Measurements from ENCODE around the gene STARD3.

The STARD3 gene

DNA sequence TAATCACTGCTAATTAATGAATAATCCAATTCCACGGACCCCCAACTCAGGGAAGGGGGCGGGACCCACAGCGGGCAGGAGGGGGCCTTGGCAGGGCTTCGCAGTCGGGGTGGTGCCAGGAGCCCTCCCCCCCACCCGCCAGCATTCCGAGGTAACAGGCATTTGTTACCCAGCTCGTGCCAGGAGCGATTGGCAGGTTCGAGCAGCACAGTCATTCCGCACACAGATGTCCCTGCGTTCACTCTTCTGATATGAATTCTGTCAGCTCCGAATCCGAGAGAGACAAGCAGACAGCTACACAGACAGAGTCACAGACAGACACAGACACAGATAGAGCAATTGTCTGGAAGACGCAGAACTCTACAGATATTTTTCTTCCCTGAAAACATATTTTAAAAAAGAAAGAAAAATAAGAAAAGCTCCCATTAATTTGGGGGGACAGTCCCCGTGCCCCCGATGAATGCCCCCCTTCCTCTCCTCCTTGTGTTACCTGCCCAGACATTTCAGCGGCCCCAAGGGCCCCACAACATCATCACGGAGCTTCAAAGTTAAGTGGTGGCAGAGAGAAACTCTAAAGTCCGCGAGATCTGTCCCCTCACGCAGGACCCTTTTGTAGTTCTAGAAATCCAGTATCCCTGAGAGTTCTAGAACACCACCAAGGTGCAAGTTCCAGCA, 39.4 kb upstream of the STARD3 start:
- TF ChIP-seq, protein P1, sequence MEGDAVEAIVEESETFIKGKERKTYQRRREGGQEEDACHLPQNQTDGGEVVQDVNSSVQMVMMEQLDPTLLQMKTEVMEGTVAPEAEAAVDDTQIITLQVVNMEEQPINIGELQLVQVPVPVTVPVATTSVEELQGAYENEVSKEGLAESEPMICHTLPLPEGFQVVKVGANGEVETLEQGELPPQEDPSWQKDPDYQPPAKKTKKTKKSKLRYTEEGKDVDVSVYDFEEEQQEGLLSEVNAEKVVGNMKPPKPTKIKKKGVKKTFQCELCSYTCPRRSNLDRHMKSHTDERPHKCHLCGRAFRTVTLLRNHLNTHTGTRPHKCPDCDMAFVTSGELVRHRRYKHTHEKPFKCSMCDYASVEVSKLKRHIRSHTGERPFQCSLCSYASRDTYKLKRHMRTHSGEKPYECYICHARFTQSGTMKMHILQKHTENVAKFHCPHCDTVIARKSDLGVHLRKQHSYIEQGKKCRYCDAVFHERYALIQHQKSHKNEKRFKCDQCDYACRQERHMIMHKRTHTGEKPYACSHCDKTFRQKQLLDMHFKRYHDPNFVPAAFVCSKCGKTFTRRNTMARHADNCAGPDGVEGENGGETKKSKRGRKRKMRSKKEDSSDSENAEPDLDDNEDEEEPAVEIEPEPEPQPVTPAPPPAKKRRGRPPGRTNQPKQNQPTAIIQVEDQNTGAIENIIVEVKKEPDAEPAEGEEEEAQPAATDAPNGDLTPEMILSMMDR (conservative IDR thresholded peaks at IDR 0.05) = no peak
- TF ChIP-seq ZFX (IDR thresholded peaks at IDR 0.05) = no peak
- no peak overlapping the region for H3K27ac ChIP-seq

DNA sequence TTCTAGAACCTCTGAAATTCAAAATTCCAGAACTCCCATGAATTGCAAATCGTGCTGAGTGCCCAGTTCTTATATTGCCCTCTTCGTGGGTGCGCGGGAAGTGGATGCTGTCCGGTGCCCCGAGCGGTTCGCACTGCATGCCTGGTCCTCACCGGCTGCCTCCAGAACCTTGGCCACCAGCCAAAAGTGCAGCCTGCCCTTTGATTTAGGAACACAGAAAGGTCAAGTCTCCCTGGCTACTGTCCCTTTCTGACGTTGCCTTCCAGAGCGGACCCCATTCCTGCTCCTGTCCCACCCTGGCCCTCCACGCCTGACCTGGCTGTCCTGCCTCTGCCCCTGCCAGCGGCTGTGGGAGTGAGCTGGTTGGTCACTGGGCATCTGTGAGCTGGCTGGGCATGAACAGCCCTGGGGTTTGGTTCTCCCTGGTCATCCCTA, 38.9 kb upstream of the STARD3 start:
- no peak overlapping the region for H3K27ac ChIP-seq
- TF ChIP-seq ZFX (IDR thresholded peaks at IDR 0.05) = no peak
- TF ChIP-seq, protein P1 (conservative IDR thresholded peaks at IDR 0.05) = no peak

DNA sequence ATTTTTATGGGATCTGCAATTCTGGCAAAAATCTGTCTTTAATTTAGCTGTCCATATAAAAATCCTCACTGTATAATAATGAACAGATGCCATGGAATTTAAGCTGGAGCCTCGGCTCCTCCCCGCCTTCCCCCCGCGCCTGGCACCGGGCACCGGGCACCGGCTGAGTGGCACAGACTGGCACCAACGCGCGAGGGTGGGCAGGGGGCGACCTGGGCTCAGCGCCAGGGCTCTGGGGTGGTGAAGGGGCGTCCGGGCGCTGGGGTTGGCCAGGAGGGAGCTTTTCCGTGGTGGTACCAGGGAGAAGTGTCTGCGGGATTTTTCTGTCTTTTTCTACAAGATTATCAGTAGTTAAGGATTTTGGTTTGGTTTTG, 38.3 kb upstream of the STARD3 start:
- no peak for TF ChIP-seq ZFX (IDR thresholded peaks at IDR 0.05)
- TF ChIP-seq, protein P1 (conservative IDR thresholded peaks at IDR 0.05) = no peak

DNA sequence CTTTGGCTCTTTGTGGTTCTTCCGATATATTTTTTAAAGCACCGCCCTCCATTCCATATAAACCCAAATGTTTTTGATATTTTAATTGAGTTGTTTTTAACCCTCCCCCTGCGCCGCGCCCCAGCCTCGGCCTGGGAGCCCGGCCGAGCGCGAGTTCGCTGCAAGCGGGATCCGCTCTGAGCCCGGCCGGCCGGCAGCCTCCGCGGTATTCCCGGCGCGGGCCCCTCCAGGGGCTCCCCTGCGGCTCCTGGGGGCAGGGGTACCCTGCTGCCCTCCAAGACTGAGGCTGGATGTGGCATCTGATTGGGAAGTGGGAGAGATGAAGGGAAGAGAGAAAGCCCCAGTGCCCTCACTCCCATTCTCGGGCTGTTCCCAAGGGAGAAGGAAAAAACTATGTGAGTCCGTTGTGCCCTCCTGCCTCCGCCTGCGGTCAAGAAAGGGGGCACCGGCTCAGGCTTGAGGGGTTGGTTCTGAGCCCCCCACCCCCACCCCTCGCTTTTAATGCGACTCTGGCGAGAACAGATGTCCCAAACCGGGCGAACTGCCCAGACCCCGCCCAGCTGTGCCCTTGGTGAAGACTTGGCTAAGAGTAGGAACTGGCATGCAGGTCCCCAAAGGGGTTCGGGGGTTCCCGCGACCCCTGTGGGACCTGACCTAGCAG, 37.8 kb upstream of the STARD3 start:
- no peak overlapping the region for H3K27ac ChIP-seq
- TF ChIP-seq ZFX (IDR thresholded peaks at IDR 0.05) = no peak

More for the DNA sequence above, 38.3 kb upstream of the STARD3 start:
- H3K27ac ChIP-seq = no peak overlapping the region

DNA sequence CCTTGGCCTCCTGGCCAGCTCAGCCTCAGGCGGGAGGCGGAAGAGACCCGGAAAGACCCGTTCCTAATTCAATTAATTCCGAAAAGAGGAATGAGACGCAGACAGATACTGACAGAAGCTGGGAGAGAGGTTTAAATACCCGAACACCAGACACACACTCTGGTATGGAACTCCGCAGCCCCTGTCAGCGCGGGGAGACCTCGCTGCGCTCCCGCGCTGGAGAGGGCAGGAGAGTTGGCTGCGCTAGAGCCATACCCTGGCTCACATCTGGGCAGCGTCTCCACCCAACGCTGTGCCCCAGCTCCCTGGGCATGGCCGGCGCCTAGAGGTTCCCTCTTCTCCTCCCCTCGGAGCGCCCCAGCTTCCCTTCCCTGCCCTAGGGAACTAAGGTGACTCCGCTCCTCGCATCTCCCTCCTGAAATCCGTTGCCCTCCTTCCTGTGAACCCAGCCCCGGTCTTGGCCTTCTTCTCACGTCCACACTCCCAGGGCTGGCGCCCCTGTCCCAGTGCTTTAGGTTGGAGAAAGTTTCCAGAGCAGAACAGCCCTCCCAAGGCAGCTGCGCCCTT, 37.2 kb upstream of the STARD3 start:
- no peak for TF ChIP-seq ZFX (IDR thresholded peaks at IDR 0.05)
- TF ChIP-seq, protein P1 (conservative IDR thresholded peaks at IDR 0.05) = no peak

DNA sequence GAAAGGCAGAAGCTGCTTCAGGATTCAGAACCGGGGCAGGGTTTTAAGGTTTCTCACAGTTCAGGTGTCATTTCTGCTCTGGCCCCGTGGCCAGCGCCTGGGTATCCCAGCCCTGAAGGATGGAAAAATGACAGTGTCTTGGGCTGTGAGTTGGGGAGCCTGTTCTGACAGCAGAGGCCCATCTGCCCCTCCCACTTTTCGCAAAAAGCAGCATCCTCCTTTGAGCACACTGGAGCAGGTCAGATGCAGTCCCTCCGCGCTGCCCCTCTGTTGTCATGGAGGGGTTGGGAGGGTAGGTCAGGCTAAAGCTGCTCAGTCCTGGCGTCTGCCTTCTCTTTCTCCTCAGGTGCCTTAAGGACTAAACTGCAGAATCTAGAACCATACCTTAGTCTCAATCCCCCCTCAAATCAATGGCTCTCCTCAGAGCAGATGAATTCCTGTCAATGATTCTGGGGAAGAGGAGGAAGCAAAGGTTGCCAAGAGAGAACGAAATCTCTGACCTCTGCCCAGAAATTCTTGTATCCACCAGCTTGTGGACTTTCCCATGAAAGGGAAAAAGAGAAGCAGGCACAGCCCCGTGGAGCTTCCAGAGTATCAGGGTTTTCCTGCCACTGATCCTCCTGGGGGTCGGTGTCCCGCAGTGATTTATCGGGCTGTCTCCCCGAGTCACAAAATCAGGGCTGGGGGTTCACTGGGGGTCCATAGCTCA, 36.5 kb upstream of the STARD3 start:
- TF ChIP-seq ZFX (IDR thresholded peaks at IDR 0.05) = no peak
- TF ChIP-seq, protein P1 (conservative IDR thresholded peaks at IDR 0.05) = no peak

More for the DNA sequence above, 37.2 kb upstream of the STARD3 start:
- no peak overlapping the region for H3K27ac ChIP-seq

DNA sequence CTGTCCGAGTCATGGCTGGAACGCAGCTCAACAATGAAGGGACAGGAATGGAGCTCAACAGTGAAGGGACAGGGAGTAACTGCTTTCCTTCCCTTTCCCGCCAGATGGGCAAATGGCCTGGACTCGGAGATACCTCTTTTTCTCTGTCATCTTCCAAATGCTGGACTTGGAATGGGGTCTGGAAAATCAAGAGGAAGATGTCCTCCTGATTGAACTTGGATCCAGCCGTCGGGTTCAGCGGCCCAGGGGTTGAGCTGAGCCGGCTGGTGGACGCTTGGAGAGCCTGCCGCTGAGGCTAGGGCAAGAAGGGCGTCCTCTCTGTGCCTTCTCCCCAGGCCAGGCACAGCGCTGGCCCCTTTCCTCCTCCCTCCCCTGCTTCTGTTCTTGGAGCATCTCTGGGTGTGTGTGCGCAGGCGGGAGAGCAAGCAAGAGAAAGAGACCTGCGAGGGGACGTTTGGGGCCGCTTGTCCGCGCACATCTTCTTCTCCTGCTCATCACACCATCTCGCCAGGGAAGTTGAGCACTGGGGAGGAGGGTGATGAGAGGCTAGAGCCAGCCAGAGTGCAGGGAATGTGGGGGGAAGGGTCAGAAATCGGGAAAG, 35.8 kb upstream of the STARD3 start:
- TF ChIP-seq ZFX (IDR thresholded peaks at IDR 0.05) = no peak
- TF ChIP-seq, protein P1 (conservative IDR thresholded peaks at IDR 0.05) = no peak

More for the DNA sequence above, 36.5 kb upstream of the STARD3 start:
- no peak overlapping the region for H3K27ac ChIP-seq

More for the DNA sequence above, 35.8 kb upstream of the STARD3 start:
- H3K27ac ChIP-seq = no peak overlapping the region

All from C4-2B (cell line).